T-helper 17 cell (primary cell): ENCODE results near the gene PTGER2. TPM values are rescaled to one million over a fixed set of nuclear protein-coding genes. Genes with fewer than 3 reads are reported as not detected.
A peak's percentile ranks its signal among the peaks of the same experiment; 100 is the strongest.

Source experiments
- ATAC-seq: fragments of 150-1000 bp; cut with Tn5 transposase; 2 replicates; pipeline ENCODE4 v1.10.0; 2021; ENCODE audit warnings: mild to moderate bottlenecking, moderate library complexity
- DNase-seq, 3 donors: peaks; one replicate each; pipeline versions ENCODE4 v3.0.0 to v3.0.0-alpha.2; 2020 to 2021
- H3K9me3 ChIP-seq: one replicate; pipeline ENCODE4 v1.7.0; 2013; ENCODE audit warnings: low read length, mild to moderate bottlenecking; ENCODE audit not compliant: control insufficient read depth, poor library complexity, severe bottlenecking
- H3K27ac Mint-ChIP-seq: one replicate; pipeline ENCODE4 v1.8.0; 2022; ENCODE audit warnings: mild to moderate bottlenecking, moderate library complexity, mixed read lengths
- H3K27me3 Mint-ChIP-seq: one replicate; pipeline ENCODE4 v1.8.0; 2022; ENCODE audit warnings: mixed read lengths
- H3K36me3 Mint-ChIP-seq: one replicate; pipeline ENCODE4 v1.8.0; 2022; ENCODE audit warnings: low read depth, mixed read lengths
- H3K4me1 Mint-ChIP-seq: one replicate; pipeline ENCODE4 v1.8.0; 2022; ENCODE audit warnings: mild to moderate bottlenecking, mixed read lengths
- H3K4me3 Mint-ChIP-seq: one replicate; pipeline ENCODE4 v1.8.0; 2022; ENCODE audit warnings: mild to moderate bottlenecking, moderate library complexity, mixed read lengths
- total RNA-seq, 4 donors: library from RNA in 2 of 4; stranded (reverse) in 2 of 4; gene quantifications; one replicate each; pipeline ENCODE4 v1.2.3 and lab custom pipeline; 2022 to 2026

The PTGER2 gene
- total RNA-seq, 2 donors from 2014 or later: 40.5 to 52.1 TPM

- peak; percentile 43 for ATAC-seq
- Mint-ChIP-seq H3K27me3 (peaks cover 7% of the 10 kb centered on the region), H3K4me1 (peaks cover 64% of the 10 kb centered on the region), H3K4me3 (peak overlapping the region; percentile 100), H3K36me3 (peaks cover 27% of the 10 kb centered on the region), H3K27ac (peak overlapping the region; percentile 99)
- H3K9me3 ChIP-seq: no peaks in the 10 kb centered on the region
- DNase-seq: peak; percentile 11 to 21 (median 14)
These were observed 663 bp downstream of the PTGER2 start for GRCh38 chr14:52314595-52315354.

- H3K36me3 Mint-ChIP-seq: peaks cover 27% of the 10 kb centered on the region
- H3K9me3 ChIP-seq: no peaks in the 10 kb centered on the region
- H3K4me3 Mint-ChIP-seq: peak overlapping the region; percentile 100
- H3K27ac Mint-ChIP-seq: peak overlapping the region; percentile 99
- DNase-seq (no peak), ATAC-seq (peak; percentile 33)
- H3K4me1 Mint-ChIP-seq: peaks cover 66% of the 10 kb centered on the region
- peaks cover 7% of the 10 kb centered on the region for H3K27me3 Mint-ChIP-seq
These were observed 1.2 kb downstream of the PTGER2 start for GRCh38 chr14:52315355-52315718.

- ATAC-seq: no peak
- H3K36me3 Mint-ChIP-seq: peaks cover 21% of the 10 kb centered on the region
- H3K4me3 Mint-ChIP-seq: peak overlapping the region; percentile 100
- DNase-seq: no peak
- no peaks in the 10 kb centered on the region for H3K9me3 ChIP-seq
- peaks cover 51% of the 10 kb centered on the region for H3K4me1 Mint-ChIP-seq
- H3K27me3 Mint-ChIP-seq: peaks cover 7% of the 10 kb centered on the region
- peak overlapping the region; percentile 99 for H3K27ac Mint-ChIP-seq
These were observed 4.0 kb downstream of the PTGER2 start for GRCh38 chr14:52318062-52318461.

DNA sequence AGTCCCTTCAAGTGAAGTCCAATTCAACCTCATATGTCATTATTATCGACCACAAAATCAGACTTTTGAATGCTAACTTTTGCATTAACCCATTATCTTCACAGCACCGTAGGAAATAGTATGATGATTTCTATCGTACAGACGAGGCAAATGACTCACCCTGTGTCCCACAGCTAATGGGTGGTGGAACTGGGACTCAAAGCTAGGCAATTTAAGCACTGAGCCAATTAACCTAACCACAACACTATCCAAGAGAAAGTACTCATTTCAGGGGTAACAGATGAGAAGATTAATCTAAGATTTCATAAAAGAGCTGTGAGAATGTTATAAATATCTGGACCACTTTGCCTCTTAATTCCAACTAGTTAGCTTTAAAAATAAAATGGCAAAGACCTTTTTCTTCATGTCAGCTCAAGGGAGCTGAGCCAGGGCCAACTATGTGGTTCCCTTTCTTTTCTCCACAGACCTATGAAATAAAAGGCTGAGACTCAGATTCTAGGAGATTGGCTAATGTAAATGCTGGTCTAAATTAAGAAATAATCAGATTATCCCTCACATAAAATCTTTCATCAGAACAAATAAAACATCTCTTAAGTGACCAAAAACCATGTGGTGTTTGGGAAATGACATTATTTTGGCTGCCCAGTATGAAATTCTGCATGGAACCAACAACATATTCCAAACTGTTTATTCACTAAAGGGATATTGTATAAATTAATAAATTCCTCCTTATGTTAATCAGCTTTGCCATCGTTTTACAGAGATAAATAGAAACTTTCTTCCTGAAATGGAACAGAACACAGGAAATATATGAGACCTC, 4.9 kb downstream of the PTGER2 start:
- Mint-ChIP-seq H3K36me3 (peaks cover 18% of the 10 kb centered on the region), H3K4me1 (peaks cover 51% of the 10 kb centered on the region), H3K4me3 (peak overlapping the region; percentile 100), H3K27ac (peak overlapping the region; percentile 99), H3K27me3 (peaks cover 7% of the 10 kb centered on the region)
- DNase-seq (no peak), ATAC-seq (no peak)
- H3K9me3 ChIP-seq: no peaks in the 10 kb centered on the region

DNA sequence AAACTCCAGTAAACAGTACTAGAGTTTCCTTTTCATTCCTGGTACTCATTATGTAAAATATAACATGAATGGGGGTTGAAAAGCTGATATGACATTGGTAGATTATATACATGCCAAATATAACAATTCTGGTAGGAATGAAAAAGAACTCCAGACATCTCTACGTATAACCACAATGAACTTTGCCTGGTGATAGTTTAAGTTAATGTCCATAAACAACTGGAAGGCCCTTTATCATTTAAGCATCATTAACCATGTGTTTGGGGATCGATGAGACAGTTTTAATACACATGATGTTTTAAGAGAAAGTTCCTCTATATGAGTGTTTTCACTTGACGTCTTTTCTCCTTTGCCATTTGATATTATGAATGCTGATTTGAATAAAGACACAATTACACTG, 5.8 kb downstream of the PTGER2 start:
- peak overlapping the region; percentile 61 for H3K4me3 Mint-ChIP-seq
- peaks cover 13% of the 10 kb centered on the region for H3K36me3 Mint-ChIP-seq
- H3K27me3 Mint-ChIP-seq: peaks cover 3% of the 10 kb centered on the region
- ATAC-seq: no peak
- H3K9me3 ChIP-seq: no peaks in the 10 kb centered on the region
- peaks cover 58% of the 10 kb centered on the region for H3K4me1 Mint-ChIP-seq
- peak overlapping the region; percentile 99 for H3K27ac Mint-ChIP-seq
- no peak for DNase-seq

DNA sequence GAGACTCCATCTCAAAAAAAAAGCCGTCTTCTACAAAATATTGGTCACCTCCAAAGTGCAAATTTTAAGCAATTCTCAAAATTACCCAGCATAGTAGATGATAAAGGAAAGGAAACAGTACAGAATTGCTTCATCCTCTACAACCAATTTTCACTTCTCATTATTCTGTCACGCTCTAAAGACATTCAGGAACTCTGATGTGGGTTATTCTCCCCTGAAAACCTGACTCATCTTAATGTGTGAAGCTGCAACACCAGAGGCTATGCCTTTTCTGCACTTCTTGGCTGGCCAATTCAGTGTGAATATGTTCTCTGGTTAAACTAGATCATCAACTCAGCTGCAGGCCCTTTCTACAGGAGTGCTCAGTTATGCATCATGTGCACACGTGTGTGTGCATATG, 11.0 kb downstream of the PTGER2 start:
- H3K27me3 Mint-ChIP-seq: no peaks in the 10 kb centered on the region
- H3K9me3 ChIP-seq: no peaks in the 10 kb centered on the region
- H3K36me3 Mint-ChIP-seq: peaks cover 15% of the 10 kb centered on the region
- H3K27ac Mint-ChIP-seq: peak overlapping the region; percentile 90
- DNase-seq (no peak), ATAC-seq (peak; percentile 80)
- H3K4me1 Mint-ChIP-seq: peaks cover 52% of the 10 kb centered on the region
- peak overlapping the region; percentile 74 for H3K4me3 Mint-ChIP-seq

- peaks cover 49% of the 10 kb centered on the region for H3K4me1 Mint-ChIP-seq
- H3K36me3 Mint-ChIP-seq: peaks cover 15% of the 10 kb centered on the region
- H3K27me3 Mint-ChIP-seq: no peaks in the 10 kb centered on the region
These were observed 11.5 kb downstream of the PTGER2 start for GRCh38 chr14:52325630-52326029.

GRCh38 chr14:52327374-52328226, 13.5 kb downstream of the PTGER2 start:
- Mint-ChIP-seq H3K4me3 (peak overlapping the region; percentile 25), H3K27ac (peak overlapping the region; percentile 86), H3K36me3 (peaks cover 15% of the 10 kb centered on the region), H3K4me1 (peaks cover 47% of the 10 kb centered on the region), H3K27me3 (no peaks in the 10 kb centered on the region)
- DNase-seq (no peak), ATAC-seq (peak; percentile 20)
- H3K9me3 ChIP-seq: no peaks in the 10 kb centered on the region

More at GRCh38 chr14:52325630-52326029, 11.5 kb downstream of the PTGER2 start:
- no peaks in the 10 kb centered on the region for H3K9me3 ChIP-seq
- peak overlapping the region; percentile 74 for H3K4me3 Mint-ChIP-seq
- no peak overlapping the region for H3K27ac Mint-ChIP-seq
- no peak for ATAC-seq
- DNase-seq: no peak

DNA sequence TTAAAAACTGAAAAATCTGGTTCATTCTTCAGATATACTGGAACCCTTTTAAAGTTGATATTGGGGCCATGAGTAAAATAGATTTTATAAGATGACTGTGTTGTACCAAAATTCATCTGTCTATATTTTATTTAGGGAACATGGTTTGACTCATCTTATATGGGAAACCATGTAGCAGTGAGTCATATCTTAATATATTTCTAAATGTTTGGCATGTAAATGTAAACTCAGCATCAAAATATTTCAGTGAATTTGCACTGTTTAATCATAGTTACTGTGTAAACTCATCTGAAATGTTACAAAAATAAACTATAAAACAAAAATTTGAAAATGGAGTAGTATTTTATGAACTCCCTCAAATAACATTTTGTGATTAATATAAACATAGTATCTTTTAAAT, 14.2 kb downstream of the PTGER2 start:
- no peaks in the 10 kb centered on the region for H3K9me3 ChIP-seq
- DNase-seq: no peak
- Mint-ChIP-seq H3K27ac (peak overlapping the region; percentile 86), H3K27me3 (no peaks in the 10 kb centered on the region), H3K4me1 (peaks cover 47% of the 10 kb centered on the region), H3K4me3 (no peak overlapping the region), H3K36me3 (peaks cover 13% of the 10 kb centered on the region)
- no peak for ATAC-seq

DNA sequence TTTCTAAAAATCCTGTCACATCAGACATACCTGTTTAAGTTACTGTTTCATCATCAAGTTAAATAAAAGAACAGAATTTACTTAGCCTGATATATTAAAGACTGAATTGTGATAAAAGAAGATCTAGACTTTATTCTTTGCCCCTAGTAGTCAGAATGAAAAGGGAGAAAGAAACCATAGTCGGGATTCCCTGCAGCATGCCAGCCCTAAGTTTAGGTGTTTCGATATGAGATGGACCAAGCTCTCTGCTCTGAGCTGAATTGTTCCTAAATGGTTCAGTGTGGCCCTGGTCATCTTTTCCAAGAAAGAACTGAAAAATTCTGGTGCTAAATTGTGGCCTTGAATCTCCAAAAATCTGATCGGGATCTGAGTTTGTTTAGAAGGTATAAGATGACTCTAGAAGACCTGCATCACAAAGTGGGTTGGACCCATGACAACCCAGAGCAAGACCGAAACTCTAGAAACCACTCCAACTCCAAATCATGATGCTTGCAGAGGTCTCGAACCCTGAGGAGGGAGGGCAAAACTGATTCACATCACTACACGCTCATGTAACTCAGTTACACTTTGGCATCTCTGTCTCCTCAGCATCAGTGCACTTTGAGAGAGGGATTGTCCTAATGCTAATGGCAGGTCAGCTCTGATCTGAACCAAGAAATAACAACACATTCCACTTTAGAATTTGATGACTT, 15.7 kb downstream of the PTGER2 start:
- H3K27ac Mint-ChIP-seq: peak overlapping the region; percentile 86
- H3K4me1 Mint-ChIP-seq: peaks cover 40% of the 10 kb centered on the region

DNA sequence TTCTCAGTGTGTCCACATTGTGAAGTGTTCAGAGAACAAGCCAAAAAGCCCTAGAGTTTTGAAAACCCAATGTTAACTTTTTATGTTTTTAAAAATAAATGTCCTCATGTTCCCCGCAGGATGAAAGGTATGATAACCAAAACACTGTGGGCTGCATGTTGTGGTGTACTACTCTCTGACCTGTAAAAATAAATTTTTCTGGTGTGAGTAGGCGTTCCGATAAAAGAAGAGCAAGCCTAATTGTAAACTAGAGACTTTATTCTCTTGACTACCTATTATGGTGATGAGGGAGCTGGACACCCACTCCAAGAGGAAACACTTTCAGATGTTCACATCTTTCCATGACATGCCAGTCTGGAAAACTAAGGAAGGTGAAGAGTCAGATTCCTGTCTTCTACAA, 18.2 kb downstream of the PTGER2 start:
- DNase-seq: no peak
- Mint-ChIP-seq H3K36me3 (peaks cover 4% of the 10 kb centered on the region), H3K27me3 (no peaks in the 10 kb centered on the region), H3K4me1 (peaks cover 27% of the 10 kb centered on the region), H3K4me3 (no peak overlapping the region), H3K27ac (no peak overlapping the region)
- no peaks in the 10 kb centered on the region for H3K9me3 ChIP-seq
- ATAC-seq: no peak

More for the DNA sequence above, 15.7 kb downstream of the PTGER2 start:
- Mint-ChIP-seq H3K27me3 (no peaks in the 10 kb centered on the region), H3K4me3 (no peak overlapping the region), H3K36me3 (peaks cover 11% of the 10 kb centered on the region)
- no peak for DNase-seq
- no peak for ATAC-seq
- H3K9me3 ChIP-seq: no peaks in the 10 kb centered on the region

- no peak for ATAC-seq
- DNase-seq: no peak
- Mint-ChIP-seq H3K27me3 (no peaks in the 10 kb centered on the region), H3K36me3 (peaks cover 4% of the 10 kb centered on the region), H3K4me1 (peaks cover 20% of the 10 kb centered on the region), H3K27ac (peak overlapping the region; percentile 27), H3K4me3 (no peak overlapping the region)
- no peaks in the 10 kb centered on the region for H3K9me3 ChIP-seq
These were observed 19.0 kb downstream of the PTGER2 start for GRCh38 chr14:52333108-52333507.
